Gastrocnemius medialis (tissue), 4 donors: ENCODE data around the gene CCDC86. TPM values are rescaled to one million over a fixed set of nuclear protein-coding genes. Genes with fewer than 3 reads are reported as not detected.
A peak's percentile ranks its signal among the peaks of the same experiment; 100 is the strongest.

Experiments
- ATAC-seq, 2 donors: fragments of 150-250 bp; one replicate each; pipeline ENCODE4 v1.9.1; 2016
- DNase-seq, 2 donors: peaks; one replicate each; pipeline ENCODE4 v3.0.0-alpha.2; 2019
- H3K27ac ChIP-seq, 4 donors: fragments of 200-600 bp; sonication (generic); 1 replicate in 1 of 4; 2 replicates in 3 of 4; pipeline ENCODE4 v1.5.1; 2016 to 2018; ENCODE audit warnings: mild to moderate bottlenecking in 2 of 4, moderate library complexity in 1 of 4
- H3K27me3 ChIP-seq, 3 donors: fragments of 200-600 bp; sonication (generic) in 2 of 3; 1 replicate in 1 of 3; 2 replicates in 2 of 3; pipeline versions ENCODE4 v1.5.1 to v1.6.0; 2016 to 2019; ENCODE audit warnings: mild to moderate bottlenecking in 1 of 3, moderate library complexity in 1 of 3
- H3K36me3 ChIP-seq, 2 donors: fragments of 200-600 bp; sonication (generic) in 1 of 2; one replicate each; pipeline ENCODE4 v1.5.1; 2017 to 2018
- H3K4me1 ChIP-seq, 2 donors: fragments of 200-600 bp; sonication (generic) in 1 of 2; one replicate each; pipeline ENCODE4 v1.5.1; 2016 to 2017; ENCODE audit warnings: mild to moderate bottlenecking in 2 of 2
- H3K4me3 ChIP-seq, 4 donors: fragments of 200-600 bp; sonication (generic) in 3 of 4; 1 replicate in 1 of 4; 2 replicates in 3 of 4; pipeline ENCODE4 v1.5.1; 2016 to 2019; ENCODE audit warnings: mild to moderate bottlenecking in 2 of 4
- H3K9me3 ChIP-seq, 3 donors: fragments of 200-600 bp; sonication (generic) in 2 of 3; 1 replicate in 1 of 3; 2 replicates in 2 of 3; pipeline ENCODE4 v1.5.1; 2016 to 2019
- POLR2A ChIP-seq, 2 donors: fragments of 450-650 bp; IDR thresholded peaks; one replicate each; pipeline ENCODE4 v1.6.1; 2017; ENCODE audit warnings: antibody characterized with exemption in 2 of 2, mild to moderate bottlenecking in 2 of 2, moderate library complexity in 2 of 2
- in situ Hi-C, 4 donors: fragments of 200-750 bp; cut with MboI; loops; one replicate each; pipeline versions ENCODE4 v1.15.0 to v1.8.0; 2017; ENCODE audit warnings: low sequenced_read_pairs in 4 of 4
- intact Hi-C: fragments of 100-400 bp; cut with DNase I; formaldehyde crosslinking; loops from one replicate; pipeline ENCODE4 v1.15.1; 2023; ENCODE audit warnings: low total_unique reads
- total RNA-seq, 4 donors: library from RNA; depleted of rRNA; stranded (reverse); fragments of >200 nt; gene quantifications; one replicate each; pipeline versions ENCODE4 v1.1.0 to v1.2.3, GENCODE V29; 2016
- TF ChIP-seq, protein P1 (sequence below), 5 experiments: fragments of 450-650 bp in 3 of 5; fragments of 200-600 bp in 2 of 5; sonication (generic) in 2 of 5; IDR thresholded peaks in 4 of 5; conservative IDR thresholded peaks in 1 of 5; 1 replicate in 4 of 5; 2 replicates in 1 of 5; pipeline ENCODE4 v1.5.1; 2016 to 2019; ENCODE audit warnings: antibody characterized with exemption in 5 of 5, mild to moderate bottlenecking in 3 of 5, moderate library complexity in 3 of 5

Gene CCDC86
- total RNA-seq, 4 donors from 2014 or later: 23.8 to 36.2 (median 33.2) TPM

DNA sequence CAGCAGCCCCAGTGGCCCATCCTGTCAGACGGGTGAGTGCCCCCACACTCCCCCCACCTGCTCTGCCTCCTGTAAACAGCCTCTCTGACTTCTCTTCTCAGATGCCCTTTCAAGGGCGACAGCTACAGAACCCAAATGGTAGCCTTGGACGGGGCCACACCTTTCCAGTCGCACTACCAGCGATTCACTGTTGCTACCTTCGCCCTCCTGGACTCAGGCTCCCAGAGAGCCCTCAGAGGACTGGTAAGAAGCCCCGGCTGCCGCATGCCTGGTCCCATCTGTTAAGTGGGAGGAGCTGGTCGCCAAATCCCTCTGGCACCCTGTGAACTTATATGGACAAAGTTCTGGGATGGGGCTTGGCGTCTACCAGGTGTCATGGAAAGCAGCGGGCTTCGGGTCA lies 31.6 kb downstream of the CCDC86 start:
- no peak for DNase-seq
- peak overlapping the region in 2 of 4 donors; percentile 28 to 54 for H3K27ac ChIP-seq

GRCh38 chr11:60874421-60875365 lies 32.8 kb downstream of the CCDC86 start:
- intact Hi-C loops (no loop called here), in situ Hi-C loops (no loop called here)
- Histone ChIP-seq H3K36me3 (no peaks in the 10 kb centered on the region), H3K27ac (peak overlapping the region in 2 of 4 donors; percentile 54 to 78), H3K4me1 (peaks cover 70 to 74% of the 10 kb centered on the region in 2 donors), H3K4me3 (no peak overlapping the region), H3K27me3 (no peaks in the 10 kb centered on the region), H3K9me3 (no peaks in the 10 kb centered on the region)
- peak; percentile 33 to 51 for ATAC-seq
- TF ChIP-seq, protein P1, sequence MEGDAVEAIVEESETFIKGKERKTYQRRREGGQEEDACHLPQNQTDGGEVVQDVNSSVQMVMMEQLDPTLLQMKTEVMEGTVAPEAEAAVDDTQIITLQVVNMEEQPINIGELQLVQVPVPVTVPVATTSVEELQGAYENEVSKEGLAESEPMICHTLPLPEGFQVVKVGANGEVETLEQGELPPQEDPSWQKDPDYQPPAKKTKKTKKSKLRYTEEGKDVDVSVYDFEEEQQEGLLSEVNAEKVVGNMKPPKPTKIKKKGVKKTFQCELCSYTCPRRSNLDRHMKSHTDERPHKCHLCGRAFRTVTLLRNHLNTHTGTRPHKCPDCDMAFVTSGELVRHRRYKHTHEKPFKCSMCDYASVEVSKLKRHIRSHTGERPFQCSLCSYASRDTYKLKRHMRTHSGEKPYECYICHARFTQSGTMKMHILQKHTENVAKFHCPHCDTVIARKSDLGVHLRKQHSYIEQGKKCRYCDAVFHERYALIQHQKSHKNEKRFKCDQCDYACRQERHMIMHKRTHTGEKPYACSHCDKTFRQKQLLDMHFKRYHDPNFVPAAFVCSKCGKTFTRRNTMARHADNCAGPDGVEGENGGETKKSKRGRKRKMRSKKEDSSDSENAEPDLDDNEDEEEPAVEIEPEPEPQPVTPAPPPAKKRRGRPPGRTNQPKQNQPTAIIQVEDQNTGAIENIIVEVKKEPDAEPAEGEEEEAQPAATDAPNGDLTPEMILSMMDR (IDR thresholded peaks at IDR 0.05 in 4 of 5, conservative IDR thresholded peaks at IDR 0.05 in 1 of 5): no peak
- TF ChIP-seq POLR2A (IDR thresholded peaks at IDR 0.05): no peak
- peak; percentile 30 to 56 for DNase-seq

More for the DNA sequence above, 31.6 kb downstream of the CCDC86 start:
- Histone ChIP-seq H3K9me3 (no peaks in the 10 kb centered on the region), H3K4me1 (peaks cover 59 to 64% of the 10 kb centered on the region in 2 donors), H3K36me3 (no peaks in the 10 kb centered on the region), H3K27me3 (no peaks in the 10 kb centered on the region), H3K4me3 (no peak overlapping the region)
- intact Hi-C loops (no loop called here), in situ Hi-C loops (no loop called here)
- no peak for ATAC-seq
- TF ChIP-seq POLR2A (IDR thresholded peaks at IDR 0.05): no peak
- TF ChIP-seq, protein P1 (IDR thresholded peaks at IDR 0.05 in 4 of 5, conservative IDR thresholded peaks at IDR 0.05 in 1 of 5): no peak

DNA sequence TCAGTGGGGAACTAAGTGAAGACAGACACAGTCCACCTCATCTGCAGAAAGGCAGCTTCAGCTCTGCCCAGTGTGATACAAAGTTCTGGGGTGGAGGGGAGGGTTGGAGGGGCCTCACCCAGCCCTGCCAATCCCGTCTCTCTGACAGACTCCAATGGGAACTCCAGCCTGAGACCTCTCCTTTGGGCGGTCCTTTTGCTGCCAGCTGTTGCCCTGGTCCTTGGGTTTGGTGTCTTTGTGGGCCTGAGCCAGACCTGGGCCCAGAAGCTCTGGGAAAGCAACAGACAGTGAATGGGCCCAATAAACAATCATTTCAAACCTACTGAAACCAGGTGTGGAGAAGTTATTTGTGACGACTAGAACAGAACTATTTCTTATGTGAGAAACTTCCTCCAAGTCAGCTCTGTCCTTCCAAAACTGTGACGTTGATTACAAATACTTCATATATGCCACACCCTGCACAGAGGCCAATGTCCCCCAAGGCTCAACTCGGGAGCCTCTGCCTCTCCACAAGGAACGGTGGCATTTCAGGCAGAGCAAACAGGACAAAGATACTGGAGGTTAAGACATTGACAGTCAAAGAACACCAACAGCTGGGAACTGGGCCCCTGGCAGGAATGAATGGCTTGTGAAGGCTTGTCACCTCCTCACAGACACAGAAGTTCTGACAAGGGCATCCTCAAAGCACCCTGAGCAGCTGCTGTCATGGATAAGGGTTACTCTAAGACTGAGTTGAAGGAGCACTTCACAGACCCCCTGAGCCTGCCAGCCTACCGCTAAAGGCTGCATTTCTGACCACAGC lies 33.7 kb downstream of the CCDC86 start:
- Histone ChIP-seq H3K27ac (peak overlapping the region in 3 of 4 donors; percentile 22 to 78 (median 39)), H3K36me3 (no peaks in the 10 kb centered on the region), H3K27me3 (no peaks in the 10 kb centered on the region), H3K4me3 (no peak overlapping the region), H3K4me1 (peaks cover 72 to 76% of the 10 kb centered on the region in 2 donors), H3K9me3 (no peaks in the 10 kb centered on the region)
- intact Hi-C loops (no loop called here), in situ Hi-C loops (no loop called here)
- ATAC-seq (no peak), DNase-seq (no peak)
- TF ChIP-seq, protein P1 (IDR thresholded peaks at IDR 0.05 in 4 of 5, conservative IDR thresholded peaks at IDR 0.05 in 1 of 5): no peak
- TF ChIP-seq POLR2A (IDR thresholded peaks at IDR 0.05): no peak

DNA sequence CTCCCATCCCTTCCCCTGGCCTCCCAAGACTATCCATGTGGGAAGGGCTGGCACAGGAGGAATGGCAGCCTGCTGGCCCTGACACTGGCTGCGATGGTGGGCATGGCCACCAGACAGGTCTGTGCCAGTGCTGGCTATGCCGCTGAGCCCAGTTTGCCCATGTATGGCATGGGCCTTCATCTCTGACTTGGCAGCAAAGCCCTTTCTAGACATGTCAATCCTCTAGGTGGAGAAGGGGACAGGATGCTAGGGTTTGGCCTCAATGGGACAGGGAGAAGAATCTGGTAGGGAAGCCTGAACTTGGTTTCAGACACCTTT lies 34.2 kb downstream of the CCDC86 start:
- no peak overlapping the region for H3K4me3 ChIP-seq
- H3K4me1 ChIP-seq: peaks cover 67 to 74% of the 10 kb centered on the region in 2 donors
- no peaks in the 10 kb centered on the region for H3K27me3 ChIP-seq
- H3K9me3 ChIP-seq: no peaks in the 10 kb centered on the region
- no peak for DNase-seq
- no peak for TF ChIP-seq POLR2A (IDR thresholded peaks at IDR 0.05)
- TF ChIP-seq, protein P1 (IDR thresholded peaks at IDR 0.05 in 4 of 5, conservative IDR thresholded peaks at IDR 0.05 in 1 of 5): no peak
- H3K27ac ChIP-seq: peak overlapping the region in 3 of 4 donors; percentile 22 to 78 (median 36)
- ATAC-seq: no peak
- in situ Hi-C loops (no loop called here), intact Hi-C loops (no loop called here)
- no peaks in the 10 kb centered on the region for H3K36me3 ChIP-seq
